ENCODE measurements around the gene TCEA2. TPM values are rescaled to one million over a fixed set of nuclear protein-coding genes. Genes with fewer than 3 reads are reported as not detected.
A peak's percentile ranks its signal among the peaks of the same experiment; 100 is the strongest.

TCEA2 gene
- total and polyA plus RNA-seq, 2 of the 13 experiments (the other 11 are each of a cell fraction or from before 2014, with no cell fraction given): 28.1 to 33.7 TPM

DNA sequence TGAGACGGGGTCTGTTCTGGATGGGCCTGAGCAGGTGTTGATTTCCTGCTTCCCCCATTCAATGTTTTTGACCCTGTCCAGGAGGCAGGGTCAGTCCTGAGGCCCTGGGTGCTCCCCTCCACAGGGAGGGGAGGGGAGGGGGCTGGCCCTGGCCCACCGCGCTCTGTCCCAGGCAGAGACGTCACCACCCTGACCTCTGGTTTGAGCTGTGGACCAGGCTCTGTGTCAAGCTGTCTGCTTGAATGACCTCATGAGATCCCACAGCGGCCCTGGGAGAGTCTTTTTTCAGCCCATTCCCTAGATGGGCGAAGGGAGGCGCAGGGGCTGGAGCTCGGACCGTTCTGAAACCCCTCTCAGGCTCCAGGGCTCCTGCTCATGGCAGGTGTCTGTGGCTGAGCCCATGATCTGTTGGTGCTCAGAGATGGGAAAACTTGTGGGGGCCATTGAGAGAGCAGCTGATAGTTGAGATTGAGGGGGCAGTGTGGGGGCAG, 30.1 kb downstream of the TCEA2 start (continued):
- TF ChIP-seq, protein P1, sequence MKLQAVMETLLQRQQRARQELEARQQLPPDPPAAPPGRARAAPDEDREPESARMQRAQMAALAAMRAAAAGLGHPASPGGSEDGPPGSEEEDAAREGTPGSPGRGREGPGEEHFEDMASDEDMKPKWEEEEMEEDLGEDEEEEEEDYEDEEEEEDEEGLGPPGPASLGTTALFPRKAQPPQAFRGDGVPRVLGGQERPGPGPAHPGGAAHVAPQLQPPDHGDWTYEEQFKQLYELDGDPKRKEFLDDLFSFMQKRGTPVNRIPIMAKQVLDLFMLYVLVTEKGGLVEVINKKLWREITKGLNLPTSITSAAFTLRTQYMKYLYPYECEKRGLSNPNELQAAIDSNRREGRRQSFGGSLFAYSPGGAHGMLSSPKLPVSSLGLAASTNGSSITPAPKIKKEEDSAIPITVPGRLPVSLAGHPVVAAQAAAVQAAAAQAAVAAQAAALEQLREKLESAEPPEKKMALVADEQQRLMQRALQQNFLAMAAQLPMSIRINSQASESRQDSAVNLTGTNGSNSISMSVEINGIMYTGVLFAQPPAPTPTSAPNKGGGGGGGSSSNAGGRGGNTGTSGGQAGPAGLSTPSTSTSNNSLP (IDR thresholded peaks at IDR 0.05; ENCODE audit: low read depth, low read length): no peak
- TF ChIP-seq PHF21A (CRISPR knock-in tag; IDR thresholded peaks at IDR 0.05) (0 out of 2 replicates have a peak, but pooled peaks have one; percentile 30), SAP130 (CRISPR knock-in tag; IDR thresholded peaks at IDR 0.05; ENCODE audit: low read depth) (no peak), ZBTB49 (CRISPR knock-in tag; IDR thresholded peaks at IDR 0.05; ENCODE audit: borderline replicate concordance) (no peak), BCL3 (CRISPR knock-in tag; IDR thresholded peaks at IDR 0.05) (no peak), ZNF33B (CRISPR knock-in tag; IDR thresholded peaks at IDR 0.05) (no peak), FOSL1 (CRISPR knock-in tag; IDR thresholded peaks at IDR 0.05; ENCODE audit: borderline replicate concordance) (no peak), ARHGAP35 (CRISPR knock-in tag; IDR thresholded peaks at IDR 0.05; ENCODE audit: borderline replicate concordance) (no peak), SRF (IDR thresholded peaks at IDR 0.05; ENCODE audit: low read depth, low read length) (no peak), ATF2 (CRISPR knock-in tag; IDR thresholded peaks at IDR 0.05) (0 out of 2 replicates have a peak, but pooled peaks have one; percentile 26), STAT5B (CRISPR knock-in tag; IDR thresholded peaks at IDR 0.05) (no peak), GABPA (IDR thresholded peaks at IDR 0.05; ENCODE audit: low read depth, low read length) (no peak), GABPA (CRISPR knock-in tag; IDR thresholded peaks at IDR 0.05; ENCODE audit: low read depth) (no peak)
- TF ChIP-seq, protein P2, sequence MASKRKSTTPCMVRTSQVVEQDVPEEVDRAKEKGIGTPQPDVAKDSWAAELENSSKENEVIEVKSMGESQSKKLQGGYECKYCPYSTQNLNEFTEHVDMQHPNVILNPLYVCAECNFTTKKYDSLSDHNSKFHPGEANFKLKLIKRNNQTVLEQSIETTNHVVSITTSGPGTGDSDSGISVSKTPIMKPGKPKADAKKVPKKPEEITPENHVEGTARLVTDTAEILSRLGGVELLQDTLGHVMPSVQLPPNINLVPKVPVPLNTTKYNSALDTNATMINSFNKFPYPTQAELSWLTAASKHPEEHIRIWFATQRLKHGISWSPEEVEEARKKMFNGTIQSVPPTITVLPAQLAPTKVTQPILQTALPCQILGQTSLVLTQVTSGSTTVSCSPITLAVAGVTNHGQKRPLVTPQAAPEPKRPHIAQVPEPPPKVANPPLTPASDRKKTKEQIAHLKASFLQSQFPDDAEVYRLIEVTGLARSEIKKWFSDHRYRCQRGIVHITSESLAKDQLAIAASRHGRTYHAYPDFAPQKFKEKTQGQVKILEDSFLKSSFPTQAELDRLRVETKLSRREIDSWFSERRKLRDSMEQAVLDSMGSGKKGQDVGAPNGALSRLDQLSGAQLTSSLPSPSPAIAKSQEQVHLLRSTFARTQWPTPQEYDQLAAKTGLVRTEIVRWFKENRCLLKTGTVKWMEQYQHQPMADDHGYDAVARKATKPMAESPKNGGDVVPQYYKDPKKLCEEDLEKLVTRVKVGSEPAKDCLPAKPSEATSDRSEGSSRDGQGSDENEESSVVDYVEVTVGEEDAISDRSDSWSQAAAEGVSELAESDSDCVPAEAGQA (IDR thresholded peaks at IDR 0.05; ENCODE audit: low read depth): no peak
- TF ChIP-seq, protein P2 (CRISPR knock-in tag; IDR thresholded peaks at IDR 0.05; ENCODE audit: borderline replicate concordance): 0 out of 2 replicates have a peak, but pooled peaks have one; percentile 34
- TF ChIP-seq, protein P3, sequence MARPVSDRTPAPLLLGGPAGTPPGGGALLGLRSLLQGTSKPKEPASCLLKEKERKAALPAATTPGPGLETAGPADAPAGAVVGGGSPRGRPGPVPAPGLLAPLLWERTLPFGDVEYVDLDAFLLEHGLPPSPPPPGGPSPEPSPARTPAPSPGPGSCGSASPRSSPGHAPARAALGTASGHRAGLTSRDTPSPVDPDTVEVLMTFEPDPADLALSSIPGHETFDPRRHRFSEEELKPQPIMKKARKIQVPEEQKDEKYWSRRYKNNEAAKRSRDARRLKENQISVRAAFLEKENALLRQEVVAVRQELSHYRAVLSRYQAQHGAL (CRISPR knock-in tag; IDR thresholded peaks at IDR 0.05; ENCODE audit: not compliant biosample characterization): no peak
